Dermis blood vessel endothelial cell (primary cell): ENCODE measurements around the gene PDZK1IP1. TPM values are rescaled to one million over a fixed set of nuclear protein-coding genes. Genes with fewer than 3 reads are reported as not detected.
A peak's percentile ranks its signal among the peaks of the same experiment; 100 is the strongest.
"Not testable (repeated sequence)": the region's sequence is repeated elsewhere in the genome, so short reads cannot be mapped to it uniquely, and the experiment has no call there.

ENCODE experiments used
- DNase-seq: peaks from one replicate; pipeline ENCODE4 v3.0.0; 2010
- total RNA-seq: library from RNA; depleted of rRNA; stranded (reverse); fragments of >200 nt; gene quantifications from 2 replicates; pipeline ENCODE4 v1.2.3, GENCODE V29; 2014

The PDZK1IP1 gene
- total RNA-seq, 1 donor from 2014 or later = 1.0 TPM

- DNase-seq = no peak
Measured at GRCh38 chr1:47180603-47181094, 9.2 kb downstream of the PDZK1IP1 start.

DNA sequence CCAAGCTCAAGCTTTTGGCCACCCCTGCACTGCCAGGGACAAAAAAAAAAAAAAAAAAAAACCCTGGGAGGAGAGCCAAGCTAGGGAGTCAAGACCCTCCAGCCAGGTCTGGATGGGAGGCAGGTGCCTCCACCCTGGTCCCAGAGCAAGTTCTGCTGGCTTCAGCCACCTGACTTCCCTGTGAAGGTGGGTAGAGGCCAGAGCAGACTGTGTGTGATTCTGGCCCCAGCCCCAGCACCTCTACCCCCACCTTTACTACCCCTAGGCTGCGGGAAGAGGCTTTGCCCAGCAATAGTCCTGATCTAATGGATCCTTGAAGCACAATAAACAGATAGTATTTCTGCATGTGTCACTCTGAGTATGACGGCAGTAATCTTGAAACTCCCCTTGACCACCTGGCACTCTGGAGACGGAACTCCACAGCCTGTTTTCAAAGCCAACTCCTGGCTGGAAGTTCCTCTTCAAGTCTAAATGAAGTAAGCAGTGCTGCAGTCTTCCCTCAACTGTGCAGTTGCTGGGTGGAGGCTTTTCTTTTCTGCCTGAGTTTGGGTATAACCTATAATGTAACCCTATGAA lies 9.8 kb downstream of the PDZK1IP1 start:
- DNase-seq = no peak

DNA sequence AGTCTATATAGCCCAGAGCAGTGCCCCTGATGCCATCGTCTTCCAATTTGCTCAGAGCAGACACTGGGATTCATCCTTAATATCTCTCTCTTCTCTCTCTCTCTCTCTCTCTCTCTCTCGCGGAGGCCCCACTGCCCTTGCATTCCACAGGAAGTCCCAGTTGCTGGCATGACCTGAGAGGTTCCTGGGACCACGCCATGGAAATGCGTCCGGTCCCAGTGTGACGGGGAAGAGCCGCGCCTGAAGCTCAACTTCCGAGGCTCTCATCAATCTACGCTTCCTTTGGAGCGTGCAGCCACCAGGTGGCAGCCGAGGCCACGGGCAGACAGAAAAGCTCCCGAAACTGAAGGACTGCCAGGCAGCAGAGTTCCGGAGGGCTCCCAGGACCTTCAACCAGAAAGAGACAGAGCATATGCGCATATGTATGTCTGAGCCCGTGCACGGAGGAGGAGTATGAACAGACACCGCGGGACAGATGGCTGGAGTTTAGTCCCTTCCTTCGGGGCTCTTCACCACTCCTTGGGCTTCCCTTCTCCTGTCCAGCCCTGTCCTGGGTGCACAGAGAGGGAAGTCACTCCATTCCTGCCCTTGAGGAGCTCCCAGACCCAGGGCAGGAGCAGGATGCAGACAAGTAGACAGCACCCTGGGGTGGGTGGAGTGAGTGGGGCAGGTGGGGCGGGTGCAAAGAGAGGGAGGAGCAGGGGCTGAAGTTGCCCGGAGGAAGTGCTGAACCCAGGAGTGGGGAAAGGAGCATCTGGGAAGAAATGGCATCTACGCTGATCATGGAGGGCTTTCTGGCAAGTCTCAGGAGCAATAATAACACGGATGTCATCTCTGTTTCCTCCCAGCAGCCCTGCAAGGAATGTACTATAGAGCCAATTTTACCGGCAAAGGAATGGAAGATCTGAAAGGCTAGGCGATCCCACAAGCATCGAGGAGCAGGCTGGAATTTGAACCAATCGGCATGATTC lies 10.5 kb downstream of the PDZK1IP1 start:
- peak; percentile 95 for DNase-seq

GRCh38 chr1:47178654-47179016 lies 11.2 kb downstream of the PDZK1IP1 start:
- no peak for DNase-seq

DNA sequence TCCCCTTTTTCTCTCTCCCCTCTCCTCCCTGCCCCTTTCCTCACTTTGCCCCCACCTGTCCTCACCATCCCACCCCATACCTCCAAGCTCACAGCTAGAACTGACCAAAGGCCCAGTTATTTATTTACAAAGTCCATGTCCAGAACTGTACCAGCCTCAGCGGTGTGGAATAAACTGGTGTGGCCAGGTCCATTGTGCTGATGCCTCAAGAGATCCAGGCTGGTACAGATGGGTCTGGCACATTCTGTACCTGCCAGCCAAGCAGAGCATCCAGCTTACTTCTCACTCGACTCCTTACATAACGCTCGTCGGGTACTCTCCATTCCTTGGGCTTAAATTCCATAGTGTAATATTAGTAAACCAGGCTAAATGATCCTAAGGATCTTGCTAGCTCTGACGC lies 11.8 kb downstream of the PDZK1IP1 start:
- DNase-seq = no peak

GRCh38 chr1:47175227-47175934 lies 14.5 kb downstream of the PDZK1IP1 start:
- DNase-seq = peak; percentile 81

DNA sequence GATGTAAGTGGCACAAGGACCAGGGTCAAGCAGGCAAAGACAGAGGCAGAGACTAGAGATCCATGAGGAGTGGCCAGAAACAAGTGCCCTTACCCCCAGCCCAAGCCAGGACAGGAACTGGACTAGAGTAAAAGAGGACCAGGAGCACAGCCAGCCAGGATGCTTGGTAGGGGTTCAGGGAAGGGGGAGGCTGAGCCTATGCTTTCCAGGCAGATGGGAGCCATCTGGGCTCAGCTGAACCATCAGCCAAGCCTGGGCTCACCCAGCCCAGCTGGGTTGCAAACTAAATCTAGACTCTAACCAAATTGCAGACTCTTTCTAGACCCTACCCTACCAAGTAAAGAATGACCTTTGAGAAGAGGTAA lies 15.2 kb downstream of the PDZK1IP1 start:
- DNase-seq = no peak

- DNase-seq = no peak
Measured at GRCh38 chr1:47172782-47173181, 17.1 kb downstream of the PDZK1IP1 start.

GRCh38 chr1:47164552-47164951 lies 25.3 kb downstream of the PDZK1IP1 start:
- DNase-seq = no peak

DNA sequence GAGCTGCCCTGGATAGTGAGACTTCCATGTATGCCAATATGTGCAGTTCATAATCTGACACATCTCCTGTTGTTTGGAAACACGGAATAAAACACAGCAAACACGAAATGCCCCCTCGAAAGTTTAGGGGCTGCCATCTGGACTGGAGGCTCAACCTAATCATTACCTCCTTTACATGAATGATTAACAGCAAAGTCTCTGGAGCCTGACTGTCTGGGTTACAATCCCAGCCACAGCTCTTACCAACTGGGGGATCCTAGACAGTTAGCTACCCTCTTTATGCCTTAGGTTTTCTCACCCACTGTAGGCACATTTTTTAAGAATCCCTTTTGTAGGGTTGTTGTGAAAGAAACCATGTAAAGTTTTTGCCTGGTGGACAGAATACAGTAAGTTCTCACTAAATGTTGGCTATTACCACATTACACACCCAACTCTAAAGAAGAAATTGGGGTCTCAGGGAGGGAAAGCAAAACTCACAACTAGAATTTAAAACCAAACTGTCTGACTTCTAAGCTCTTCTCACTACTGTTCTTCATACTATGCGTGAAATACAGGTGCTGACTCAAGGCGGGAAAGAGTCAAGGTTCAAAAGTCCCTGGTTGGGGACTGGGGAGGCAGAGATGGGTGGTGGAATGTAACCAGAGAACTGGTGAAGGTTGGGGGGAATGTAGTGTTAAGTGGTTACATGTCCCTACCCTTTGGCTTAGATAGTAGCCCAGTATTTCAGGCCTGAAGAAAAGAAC lies 28.4 kb downstream of the PDZK1IP1 start:
- DNase-seq = no peak

DNA sequence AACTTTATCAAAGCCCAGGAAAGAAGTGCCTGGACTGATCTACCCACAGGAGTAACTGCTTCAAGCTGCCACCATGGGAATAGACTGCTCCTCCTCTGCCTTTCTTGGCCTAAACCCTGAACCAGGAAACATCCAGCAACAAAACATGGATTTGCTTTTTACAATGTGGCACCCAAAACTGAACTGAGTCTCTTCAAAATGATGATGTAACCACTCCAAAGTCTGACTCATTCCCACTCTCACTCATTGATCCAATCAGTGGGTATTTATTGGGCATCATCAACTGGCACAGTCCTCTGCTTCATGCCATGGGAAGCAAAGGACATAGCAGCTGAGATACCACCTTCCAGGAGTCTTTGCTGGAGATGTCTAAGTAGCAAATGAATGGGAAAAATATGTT lies 29.1 kb downstream of the PDZK1IP1 start:
- no peak for DNase-seq

GRCh38 chr1:47157957-47158356 lies 31.9 kb downstream of the PDZK1IP1 start:
- DNase-seq = not testable (repeated sequence)

- not testable (repeated sequence) for DNase-seq
Measured at GRCh38 chr1:47156457-47156856, 33.4 kb downstream of the PDZK1IP1 start.

- DNase-seq = not testable (repeated sequence)
Measured at GRCh38 chr1:47149162-47149561, 40.7 kb downstream of the PDZK1IP1 start.

- no peak for DNase-seq
Measured at GRCh38 chr1:47147047-47147785, 42.6 kb downstream of the PDZK1IP1 start.

DNA sequence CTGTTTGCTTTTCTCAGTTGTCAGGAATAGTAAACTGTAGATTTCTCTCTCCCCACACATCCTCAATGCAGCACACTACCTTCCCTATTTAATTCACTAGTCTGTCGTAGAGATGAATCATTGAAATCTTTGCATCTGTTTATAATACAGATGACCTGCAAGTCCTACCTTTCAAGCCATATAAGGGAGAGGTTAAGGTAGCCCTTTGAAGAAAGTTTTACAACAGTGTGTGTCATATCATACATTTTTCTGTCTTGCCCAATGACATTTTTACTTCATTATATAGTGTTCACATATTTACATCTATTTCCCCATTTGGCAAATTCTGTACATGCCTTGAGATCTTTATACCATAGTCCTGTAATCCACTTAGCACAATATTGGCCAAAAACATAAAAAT lies 43.3 kb downstream of the PDZK1IP1 start:
- not testable (repeated sequence) for DNase-seq

DNA sequence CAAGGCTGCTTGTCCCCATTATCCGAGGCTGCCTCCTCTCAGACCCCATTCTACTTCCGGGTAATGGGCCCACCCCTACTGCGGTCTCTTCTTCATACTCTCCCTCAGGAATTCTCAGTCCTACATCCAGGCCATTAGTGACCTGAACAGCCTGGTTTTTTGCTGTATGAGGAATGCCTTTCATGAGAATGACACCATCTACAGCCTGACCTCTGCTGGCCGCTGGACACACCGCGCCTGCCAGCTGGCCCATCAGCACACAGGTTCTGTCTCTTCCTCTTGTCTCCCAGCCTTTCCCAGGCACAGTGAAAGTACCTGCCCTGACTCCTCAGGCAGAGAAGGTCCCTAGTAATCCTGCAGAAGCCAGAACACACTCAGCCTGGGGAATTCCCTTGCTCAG lies 46.2 kb downstream of the PDZK1IP1 start:
- DNase-seq = peak; percentile 26

GRCh38 chr1:47140358-47140757 lies 49.5 kb downstream of the PDZK1IP1 start:
- not testable (repeated sequence) for DNase-seq

GRCh38 chr1:47137925-47138615 lies 51.8 kb downstream of the PDZK1IP1 start:
- no peak for DNase-seq

GRCh38 chr1:47137198-47137597 lies 52.6 kb downstream of the PDZK1IP1 start, which contains the start of gene CYP4A22:
Gene CYP4A22, plus strand, starts transcription at chr1:47137441. Its CDS starts 45 bp downstream, at chr1:47137486.
- no peak for DNase-seq
